Dendritic cell treated with granulocyte-macrophage colony-stimulating factor and Interleukin-4, amounts not matched to agents 40 ng/mL and 50 ng/mL, for 4 days (primary cell): ENCODE results near the gene CD300LD.
"Not testable (repeated sequence)": the region's sequence is repeated elsewhere in the genome, so short reads cannot be mapped to it uniquely, and the experiment has no call there.

Experiments
- H3K27ac Mint-ChIP-seq: one replicate; pipeline ENCODE4 v1.8.0; 2022; ENCODE audit warnings: mild to moderate bottlenecking, mixed read lengths
- H3K27me3 Mint-ChIP-seq: one replicate; pipeline ENCODE4 v1.8.0; 2022; ENCODE audit warnings: mild to moderate bottlenecking, mixed read lengths
- H3K36me3 Mint-ChIP-seq: one replicate; pipeline ENCODE4 v1.8.0; 2022; ENCODE audit warnings: low read depth, mixed read lengths
- H3K4me1 Mint-ChIP-seq: one replicate; pipeline ENCODE4 v1.8.0; 2022; ENCODE audit warnings: low read depth, mixed read lengths
- H3K4me3 Mint-ChIP-seq: one replicate; pipeline ENCODE4 v1.8.0; 2022; ENCODE audit warnings: mild to moderate bottlenecking, moderate library complexity, mixed read lengths
- H3K9me3 Mint-ChIP-seq: one replicate; pipeline ENCODE4 v1.8.0; 2022; ENCODE audit warnings: mixed read lengths
- intact Hi-C: fragments of 100-400 bp; cut with micrococcal nuclease; formaldehyde crosslinking; loops from one replicate; pipeline ENCODE4 v1.15.0; 2022

CD300LD gene

DNA sequence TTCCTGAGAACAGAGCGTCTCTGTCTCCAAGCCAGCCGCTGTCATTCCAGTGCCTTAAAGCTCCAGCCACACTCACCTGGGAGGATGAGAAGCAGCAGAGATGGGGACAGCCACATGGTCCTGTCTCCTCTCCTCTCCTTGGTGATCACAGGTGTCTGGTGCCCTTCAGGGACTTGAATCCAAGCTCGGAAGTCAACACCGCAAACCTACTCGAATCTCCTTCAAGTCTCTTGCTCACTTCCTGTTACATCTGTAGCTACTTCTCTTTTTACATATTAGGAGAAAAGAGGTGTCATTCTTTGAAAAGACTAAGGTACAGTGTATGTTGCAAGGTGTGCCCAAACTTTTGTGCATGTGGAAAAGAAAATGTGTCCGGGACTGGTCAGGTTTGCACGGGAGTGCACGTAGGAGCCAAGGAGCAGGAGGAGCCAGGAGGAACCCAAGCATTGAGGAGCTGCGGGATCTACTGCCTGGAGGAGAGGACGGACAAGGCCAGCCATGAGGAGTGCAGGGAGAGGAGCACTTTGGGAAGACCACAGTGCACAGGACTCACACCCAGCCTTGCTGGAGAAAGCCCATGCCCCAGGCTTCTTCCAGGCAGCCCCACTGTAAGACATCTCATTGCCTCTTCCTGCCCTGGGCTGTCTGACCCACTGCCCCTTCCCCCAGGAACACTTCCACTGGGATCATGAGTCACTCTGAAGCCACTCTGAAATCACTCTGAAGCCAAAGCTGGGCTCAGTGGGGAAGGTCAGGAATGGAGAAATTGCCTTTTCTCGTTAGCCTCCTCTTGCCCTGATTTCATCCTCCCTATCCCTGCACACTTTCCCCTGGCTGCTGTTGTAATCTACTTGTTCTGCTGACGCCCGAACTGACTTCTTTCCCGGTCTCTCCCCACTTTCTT is at the start of gene CD300LD:
Gene CD300LD, minus strand, starts transcription at position 197 of the 904 bp plus-strand sequence. Its CDS starts 81 bp downstream, at position 116.
- H3K36me3 Mint-ChIP-seq = no peaks in the 10 kb centered on the region
- H3K4me1 Mint-ChIP-seq = peaks cover 30% of the 10 kb centered on the region
- no peak within 1 kb of the TSS for H3K4me3 Mint-ChIP-seq
- no peak within 1 kb of the TSS for H3K27ac Mint-ChIP-seq
- H3K27me3 Mint-ChIP-seq = peaks cover 51% of the 10 kb centered on the region
- intact Hi-C loops = no loop called here
- no peaks in the 10 kb centered on the region for H3K9me3 Mint-ChIP-seq

DNA sequence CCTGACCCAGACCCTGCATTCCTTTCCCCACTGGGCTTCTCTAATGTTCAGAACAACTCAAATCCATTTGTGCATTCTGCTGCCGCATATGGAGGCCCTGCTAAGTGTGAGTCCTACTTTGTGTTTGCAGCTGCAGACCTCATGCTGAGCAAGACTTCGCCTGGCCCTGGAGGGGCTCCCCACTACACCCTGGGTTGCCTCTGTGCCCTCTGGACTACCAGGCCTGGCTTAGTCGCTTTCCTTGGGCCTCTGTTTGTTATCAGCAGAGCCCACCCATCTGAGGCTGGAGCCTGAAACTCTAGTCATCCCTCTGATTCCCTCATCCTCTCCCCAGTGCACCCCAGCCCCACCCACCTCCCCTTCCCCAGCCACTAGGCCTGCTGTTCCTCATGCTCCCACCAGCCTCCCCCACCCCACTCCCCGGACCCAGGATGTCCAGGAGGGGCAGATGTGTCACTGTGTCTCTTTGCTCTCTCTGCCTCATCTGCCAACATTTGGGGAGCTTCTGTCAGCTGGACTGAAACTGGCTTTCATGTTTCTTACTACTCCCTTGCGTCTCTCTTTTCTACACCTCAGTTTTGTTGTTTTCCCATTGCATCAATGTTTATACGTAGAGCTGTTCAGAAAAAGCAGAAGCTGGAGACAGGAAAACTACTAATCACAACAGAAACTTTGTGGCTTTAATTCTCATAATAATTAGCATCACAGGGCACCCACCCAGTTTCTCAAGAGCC is 49.3 kb upstream of the CD300LD start:
- intact Hi-C loops = no loop called here
- H3K4me3 Mint-ChIP-seq = peak overlapping the region; percentile 48

DNA sequence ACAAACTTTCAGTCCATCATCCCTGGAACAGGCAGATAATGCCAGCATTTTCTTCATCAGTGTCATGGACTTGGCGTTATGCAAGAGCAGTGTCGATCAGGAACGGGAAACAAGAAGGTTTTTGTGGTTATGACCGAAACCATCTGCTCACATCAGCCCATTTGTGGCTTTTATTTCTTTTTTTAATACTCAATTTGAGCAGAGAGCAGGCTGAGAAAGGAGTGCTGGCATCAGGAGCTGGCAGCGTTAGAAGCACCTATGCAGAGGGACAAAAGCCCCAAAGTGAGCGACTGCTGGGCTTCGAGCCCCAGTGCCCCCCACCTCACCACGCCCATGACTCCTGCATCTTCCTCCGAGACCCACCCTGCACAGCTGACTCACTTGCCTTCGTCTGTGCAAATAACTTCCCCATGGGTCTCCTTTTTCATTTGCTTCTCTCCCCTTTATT is 47.6 kb upstream of the CD300LD start:
- peaks cover 96% of the 10 kb centered on the region for H3K4me1 Mint-ChIP-seq

More for the DNA sequence above, 49.3 kb upstream of the CD300LD start:
- Mint-ChIP-seq H3K9me3 (no peaks in the 10 kb centered on the region), H3K4me1 (peaks cover 97% of the 10 kb centered on the region), H3K27ac (peak overlapping the region; percentile 77), H3K27me3 (peaks cover 45% of the 10 kb centered on the region), H3K36me3 (no peaks in the 10 kb centered on the region)

GRCh38 chr17:74637926-74638325 is 45.8 kb upstream of the CD300LD start:
- Mint-ChIP-seq H3K27me3 (peaks cover 39% of the 10 kb centered on the region), H3K36me3 (no peaks in the 10 kb centered on the region), H3K4me1 (peaks cover 86% of the 10 kb centered on the region), H3K27ac (peak overlapping the region; percentile 77), H3K9me3 (no peaks in the 10 kb centered on the region), H3K4me3 (no peak overlapping the region)
- intact Hi-C loops = loop anchor here (5.0 kb wide), 1 partner anchor 36 kb away; no protein-coding TSS in a partner anchor

More for the DNA sequence above, 47.6 kb upstream of the CD300LD start:
- no peaks in the 10 kb centered on the region for H3K9me3 Mint-ChIP-seq
- no peaks in the 10 kb centered on the region for H3K36me3 Mint-ChIP-seq
- H3K4me3 Mint-ChIP-seq = peak overlapping the region; percentile 45
- intact Hi-C loops = loop anchor here (5.0 kb wide), 1 partner anchor 37 kb away; no protein-coding TSS in a partner anchor
- peak overlapping the region; percentile 77 for H3K27ac Mint-ChIP-seq
- H3K27me3 Mint-ChIP-seq = peaks cover 48% of the 10 kb centered on the region

- Mint-ChIP-seq H3K4me3 (no peak overlapping the region), H3K9me3 (no peaks in the 10 kb centered on the region), H3K27me3 (peaks cover 33% of the 10 kb centered on the region), H3K4me1 (peaks cover 85% of the 10 kb centered on the region), H3K27ac (peak overlapping the region; percentile 77), H3K36me3 (no peaks in the 10 kb centered on the region)
- intact Hi-C loops = loop anchor here (5.0 kb wide), 1 partner anchor 35 kb away; no protein-coding TSS in a partner anchor
These were observed 45.2 kb upstream of the CD300LD start for GRCh38 chr17:74637265-74637664.

DNA sequence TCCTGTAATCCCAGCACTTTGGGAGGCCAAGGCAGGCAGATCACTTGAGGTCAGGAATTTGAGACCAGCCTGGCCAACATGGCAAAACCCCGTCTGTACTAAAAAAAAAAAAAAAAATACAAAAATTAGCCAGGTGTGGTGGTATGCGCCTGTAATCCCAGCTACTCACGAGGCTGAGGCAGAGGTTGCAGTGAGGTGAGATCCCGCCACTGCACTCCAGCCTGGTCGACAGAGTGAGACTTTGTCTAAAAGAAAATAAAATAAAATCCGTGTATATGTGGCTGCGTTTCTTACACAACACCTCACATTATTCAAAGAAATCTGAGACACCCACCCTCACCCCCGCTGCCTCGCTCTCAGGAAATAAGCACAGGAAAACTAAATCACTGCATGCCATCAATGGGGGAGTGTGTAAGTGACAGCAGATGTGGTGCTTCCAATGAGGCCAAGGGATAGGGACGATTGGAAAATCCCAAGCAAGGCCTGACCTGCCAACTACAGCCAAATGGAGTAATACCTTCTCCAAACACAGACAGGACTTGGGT is 44.5 kb upstream of the CD300LD start:
- Mint-ChIP-seq H3K27me3 (peaks cover 29% of the 10 kb centered on the region), H3K4me1 (peaks cover 85% of the 10 kb centered on the region)
- intact Hi-C loops = loop anchor here (5.0 kb wide), 1 partner anchor 34 kb away; no protein-coding TSS in a partner anchor

GRCh38 chr17:74635418-74635817 is 43.3 kb upstream of the CD300LD start:
- Mint-ChIP-seq H3K27ac (no peak overlapping the region), H3K9me3 (no peaks in the 10 kb centered on the region), H3K36me3 (no peaks in the 10 kb centered on the region), H3K27me3 (peaks cover 19% of the 10 kb centered on the region), H3K4me1 (peaks cover 81% of the 10 kb centered on the region), H3K4me3 (no peak overlapping the region)
- intact Hi-C loops = loop anchor here (5.0 kb wide), 1 partner anchor 33 kb away; no protein-coding TSS in a partner anchor

More for the DNA sequence above, 44.5 kb upstream of the CD300LD start:
- not testable (repeated sequence) for H3K36me3 Mint-ChIP-seq, H3K27ac Mint-ChIP-seq, H3K9me3 Mint-ChIP-seq, H3K4me3 Mint-ChIP-seq

DNA sequence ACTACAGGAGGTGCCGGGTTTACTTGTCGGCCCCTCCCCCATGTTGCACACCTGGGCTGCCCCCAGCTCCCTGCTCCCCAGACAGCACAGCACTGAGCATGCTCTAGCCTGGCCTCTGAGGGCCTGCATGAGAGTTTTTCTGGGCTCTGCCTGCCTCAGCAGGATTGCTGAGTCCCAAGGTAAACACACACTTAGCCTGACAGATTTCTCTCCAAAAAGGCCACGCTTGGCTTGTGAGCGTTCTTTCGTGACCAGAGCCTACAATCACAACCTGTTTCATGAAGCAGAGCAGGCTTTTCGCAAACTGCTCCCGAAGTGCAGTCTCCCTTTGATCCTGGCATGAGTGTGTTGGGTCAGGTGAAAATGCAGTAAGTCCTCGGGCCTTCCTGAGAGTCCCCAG is 41.2 kb upstream of the CD300LD start:
- no peak overlapping the region for H3K4me3 Mint-ChIP-seq
- intact Hi-C loops = no loop called here
- H3K27ac Mint-ChIP-seq = no peak overlapping the region
- H3K4me1 Mint-ChIP-seq = peaks cover 82% of the 10 kb centered on the region
- H3K9me3 Mint-ChIP-seq = peaks cover 9% of the 10 kb centered on the region
- H3K27me3 Mint-ChIP-seq = peaks cover 27% of the 10 kb centered on the region
- H3K36me3 Mint-ChIP-seq = no peaks in the 10 kb centered on the region

GRCh38 chr17:74632617-74633016 is 40.5 kb upstream of the CD300LD start:
- H3K4me1 Mint-ChIP-seq = peaks cover 80% of the 10 kb centered on the region
- no peak overlapping the region for H3K4me3 Mint-ChIP-seq

GRCh38 chr17:74631468-74632450 is 39.7 kb upstream of the CD300LD start:
- Mint-ChIP-seq H3K27me3 (peaks cover 32% of the 10 kb centered on the region), H3K9me3 (peaks cover 9% of the 10 kb centered on the region), H3K4me3 (peak overlapping the region; percentile 17), H3K36me3 (no peaks in the 10 kb centered on the region), H3K4me1 (peaks cover 74% of the 10 kb centered on the region), H3K27ac (peak overlapping the region; percentile 78)
- intact Hi-C loops = no loop called here

More at GRCh38 chr17:74632617-74633016, 40.5 kb upstream of the CD300LD start:
- Mint-ChIP-seq H3K9me3 (peaks cover 9% of the 10 kb centered on the region), H3K27ac (peak overlapping the region; percentile 78), H3K27me3 (peaks cover 30% of the 10 kb centered on the region), H3K36me3 (no peaks in the 10 kb centered on the region)
- intact Hi-C loops = no loop called here

DNA sequence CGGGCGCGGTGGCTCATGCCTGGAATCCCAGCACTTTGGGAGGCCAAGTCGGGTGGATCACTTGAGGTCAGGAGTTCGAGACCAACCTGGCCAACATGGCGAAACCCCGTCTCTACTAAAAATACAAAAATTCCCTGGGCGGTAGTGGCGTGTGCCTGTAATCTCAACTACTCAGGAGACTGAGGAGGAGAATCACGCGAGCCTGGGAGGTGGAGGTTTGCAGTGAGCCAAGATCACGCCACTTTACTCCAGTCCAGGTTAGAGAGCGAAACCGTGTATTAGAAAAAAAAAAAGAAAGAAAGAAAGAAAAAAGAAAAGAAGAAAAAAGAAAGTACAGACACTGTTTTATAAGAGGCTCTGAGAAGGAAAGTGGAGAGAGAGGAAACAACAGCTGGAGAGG is 38.2 kb upstream of the CD300LD start:
- H3K27ac Mint-ChIP-seq = peak overlapping the region; percentile 29
- peaks cover 23% of the 10 kb centered on the region for H3K27me3 Mint-ChIP-seq
- H3K9me3 Mint-ChIP-seq, H3K36me3 Mint-ChIP-seq, H3K4me3 Mint-ChIP-seq, intact Hi-C loops: not testable (repeated sequence)
- H3K4me1 Mint-ChIP-seq = peaks cover 75% of the 10 kb centered on the region

GRCh38 chr17:74625661-74626060 is 33.6 kb upstream of the CD300LD start:
- no peaks in the 10 kb centered on the region for H3K36me3 Mint-ChIP-seq
- peaks cover 87% of the 10 kb centered on the region for H3K4me1 Mint-ChIP-seq
- intact Hi-C loops = no loop called here
- peaks cover 9% of the 10 kb centered on the region for H3K9me3 Mint-ChIP-seq
- H3K27ac Mint-ChIP-seq = no peak overlapping the region
- peaks cover 14% of the 10 kb centered on the region for H3K27me3 Mint-ChIP-seq
- H3K4me3 Mint-ChIP-seq = no peak overlapping the region

- Mint-ChIP-seq H3K36me3 (peaks cover under 1% of the 10 kb centered on the region), H3K4me1 (peaks cover 82% of the 10 kb centered on the region), H3K27ac (peak overlapping the region; percentile 73), H3K9me3 (peaks cover 6% of the 10 kb centered on the region), H3K4me3 (no peak overlapping the region), H3K27me3 (peaks cover 11% of the 10 kb centered on the region)
- intact Hi-C loops = no loop called here
These were observed 32.0 kb upstream of the CD300LD start for GRCh38 chr17:74624131-74624530.
